Activated CD4-positive, alpha-beta T cell treated with anti-CD3 and anti-CD28 coated beads for 36 hours (primary cell): ENCODE results near the gene S100P. TPM values are rescaled to one million over a fixed set of nuclear protein-coding genes. Genes with fewer than 3 reads are reported as not detected.
"Not testable (repeated sequence)": the region's sequence is repeated elsewhere in the genome, so short reads cannot be mapped to it uniquely, and the experiment has no call there.

Source experiments
- ATAC-seq: fragments of 200-7000 bp; cut with Tn5 transposase; one replicate; pipeline ENCODE4 v1.10.0; 2021; ENCODE audit warnings: mild to moderate bottlenecking, moderate library complexity
- CTCF ChIA-PET: fragments of 350-600 bp; sonication (Branson Sonifier 250); formaldehyde crosslinking; loops from one replicate; lab custom pipeline; 2021; ENCODE audit warnings: antibody characterized with exemption; lab: Charles Lee
- POLR2A ChIA-PET: fragments of 350-600 bp; sonication (Branson Sonifier 250); formaldehyde crosslinking; loops from one replicate; lab custom pipeline; 2021; ENCODE audit warnings: antibody characterized with exemption, inconsistent platforms; lab: Charles Lee
- DNase-seq: peaks from one replicate; pipeline ENCODE4 v3.0.0-alpha.2; 2020
- H3K27ac Mint-ChIP-seq: one replicate; pipeline ENCODE4 v1.8.0; 2021; ENCODE audit warnings: mixed read lengths
- H3K27me3 Mint-ChIP-seq: one replicate; pipeline ENCODE4 v1.8.0; 2021; ENCODE audit warnings: mixed read lengths
- H3K36me3 Mint-ChIP-seq: one replicate; pipeline ENCODE4 v1.8.0; 2021; ENCODE audit warnings: low read depth, mixed read lengths
- H3K4me1 Mint-ChIP-seq: one replicate; pipeline ENCODE4 v1.8.0; 2021; ENCODE audit warnings: mixed read lengths
- H3K4me3 Mint-ChIP-seq: one replicate; pipeline ENCODE4 v1.8.0; 2021; ENCODE audit warnings: mild to moderate bottlenecking, moderate library complexity, mixed read lengths
- H3K9me3 Mint-ChIP-seq: one replicate; pipeline ENCODE4 v1.8.0; 2021; ENCODE audit warnings: low read depth, mixed read lengths
- intact Hi-C, 2 experiments: fragments of 100-400 bp; cut with DNase I in 1 of 2; cut with micrococcal nuclease in 1 of 2; formaldehyde crosslinking; loops; one replicate each; pipeline versions ENCODE4 v1.14.2 to v1.15.1; 2022 to 2024; cut with DNase I, micrococcal nuclease
- total RNA-seq, 2 experiments: library from RNA; stranded (reverse); gene quantifications; one replicate each; pipeline ENCODE4 v1.2.3, GENCODE V29; 2021

Gene S100P
- total RNA-seq, 2 experiments from 2014 or later, result 1.9 to 2.1 TPM

GRCh38 chr4:6723851-6724250 lies 30.2 kb downstream of the S100P start:
- intact Hi-C loops, result no loop called here
- H3K9me3 Mint-ChIP-seq, result no peaks in the 10 kb centered on the region
- H3K4me1 Mint-ChIP-seq, result peaks cover 19% of the 10 kb centered on the region
- H3K27me3 Mint-ChIP-seq, result no peaks in the 10 kb centered on the region
- no peak overlapping the region for H3K4me3 Mint-ChIP-seq
- ATAC-seq, result no peak
- no peak for DNase-seq
- H3K36me3 Mint-ChIP-seq, result peaks cover 3% of the 10 kb centered on the region
- no peak overlapping the region for H3K27ac Mint-ChIP-seq
- ChIA-PET POLR2A (no interaction called here), CTCF (interaction anchor here (1.4 kb wide), 1 partner anchor 150 kb away, joined by 8 read pairs; no protein-coding TSS in a partner anchor)

- CTCF ChIA-PET, result no interaction called here
- Mint-ChIP-seq H3K4me1 (peaks cover 13% of the 10 kb centered on the region), H3K27ac (no peak overlapping the region), H3K27me3 (no peaks in the 10 kb centered on the region), H3K9me3 (no peaks in the 10 kb centered on the region), H3K4me3 (no peak overlapping the region), H3K36me3 (no peaks in the 10 kb centered on the region)
- no peak for ATAC-seq
- intact Hi-C loops, result no loop called here
- no peak for DNase-seq
- POLR2A ChIA-PET, result no interaction called here
Measured at GRCh38 chr4:6724421-6725111, 30.9 kb downstream of the S100P start.

- POLR2A ChIA-PET, CTCF ChIA-PET: not testable (repeated sequence)
Measured at GRCh38 chr4:6725427-6725961, 31.8 kb downstream of the S100P start.

GRCh38 chr4:6727081-6727942 lies 33.6 kb downstream of the S100P start:
- Mint-ChIP-seq H3K27me3 (no peaks in the 10 kb centered on the region), H3K4me1 (peaks cover 10% of the 10 kb centered on the region), H3K36me3 (no peaks in the 10 kb centered on the region), H3K4me3 (no peak overlapping the region), H3K9me3 (no peaks in the 10 kb centered on the region), H3K27ac (no peak overlapping the region)
- no peak for DNase-seq
- no peak for ATAC-seq
- intact Hi-C loops, result no loop called here
- POLR2A ChIA-PET, result no interaction called here
- CTCF ChIA-PET, result interaction anchor here (0.6 kb wide), 1 partner anchor 41 kb away, joined by 3 read pairs; no protein-coding TSS in a partner anchor

More at GRCh38 chr4:6725427-6725961, 31.8 kb downstream of the S100P start:
- H3K4me1 Mint-ChIP-seq, H3K27ac Mint-ChIP-seq, H3K4me3 Mint-ChIP-seq, H3K36me3 Mint-ChIP-seq, intact Hi-C loops, DNase-seq, H3K27me3 Mint-ChIP-seq, H3K9me3 Mint-ChIP-seq, ATAC-seq: not testable (repeated sequence)

GRCh38 chr4:6727943-6728250 lies 34.2 kb downstream of the S100P start:
- intact Hi-C loops, result no loop called here
- no peak for DNase-seq
- Mint-ChIP-seq H3K36me3 (no peaks in the 10 kb centered on the region), H3K4me1 (peaks cover 10% of the 10 kb centered on the region), H3K4me3 (no peak overlapping the region), H3K27me3 (no peaks in the 10 kb centered on the region), H3K27ac (no peak overlapping the region), H3K9me3 (no peaks in the 10 kb centered on the region)
- no peak for ATAC-seq
- CTCF ChIA-PET, result no interaction called here
- POLR2A ChIA-PET, result no interaction called here

GRCh38 chr4:6728320-6729029 lies 34.8 kb downstream of the S100P start:
- Mint-ChIP-seq H3K9me3 (no peaks in the 10 kb centered on the region), H3K4me1 (peaks cover 10% of the 10 kb centered on the region), H3K4me3 (no peak overlapping the region), H3K27me3 (no peaks in the 10 kb centered on the region), H3K36me3 (no peaks in the 10 kb centered on the region), H3K27ac (no peak overlapping the region)
- ChIA-PET CTCF (no interaction called here), POLR2A (no interaction called here)
- DNase-seq (no peak), ATAC-seq (no peak)
- intact Hi-C loops, result no loop called here

GRCh38 chr4:6730603-6731317 lies 37.1 kb downstream of the S100P start:
- Mint-ChIP-seq H3K4me1 (peaks cover 10% of the 10 kb centered on the region), H3K9me3 (no peaks in the 10 kb centered on the region), H3K36me3 (no peaks in the 10 kb centered on the region), H3K4me3 (no peak overlapping the region), H3K27ac (no peak overlapping the region), H3K27me3 (no peaks in the 10 kb centered on the region)
- DNase-seq (no peak), ATAC-seq (no peak)
- intact Hi-C loops, result no loop called here
- POLR2A ChIA-PET, result no interaction called here
- CTCF ChIA-PET, result interaction anchor here (1.1 kb wide), 1 partner anchor 313 kb away, joined by 4 read pairs; no protein-coding TSS in a partner anchor

GRCh38 chr4:6731318-6731675 lies 37.6 kb downstream of the S100P start:
- H3K4me3 Mint-ChIP-seq, result no peak overlapping the region
- ChIA-PET POLR2A (no interaction called here), CTCF (no interaction called here)
- H3K36me3 Mint-ChIP-seq, result no peaks in the 10 kb centered on the region
- H3K27me3 Mint-ChIP-seq, result no peaks in the 10 kb centered on the region
- intact Hi-C loops, result no loop called here
- ATAC-seq (no peak), DNase-seq (no peak)
- H3K27ac Mint-ChIP-seq, result no peak overlapping the region
- H3K4me1 Mint-ChIP-seq, result peaks cover 10% of the 10 kb centered on the region
- no peaks in the 10 kb centered on the region for H3K9me3 Mint-ChIP-seq

GRCh38 chr4:6731780-6732179 lies 38.1 kb downstream of the S100P start:
- H3K4me1 Mint-ChIP-seq, result peaks cover 10% of the 10 kb centered on the region
- DNase-seq, result no peak
- H3K4me3 Mint-ChIP-seq, result no peak overlapping the region
- no peaks in the 10 kb centered on the region for H3K9me3 Mint-ChIP-seq
- no peak for ATAC-seq
- H3K36me3 Mint-ChIP-seq, result no peaks in the 10 kb centered on the region
- CTCF ChIA-PET, result no interaction called here
- no peak overlapping the region for H3K27ac Mint-ChIP-seq
- intact Hi-C loops, result no loop called here
- no peaks in the 10 kb centered on the region for H3K27me3 Mint-ChIP-seq
- POLR2A ChIA-PET, result no interaction called here

- peaks cover 9% of the 10 kb centered on the region for H3K4me1 Mint-ChIP-seq
- no peak overlapping the region for H3K4me3 Mint-ChIP-seq
- no peak overlapping the region for H3K27ac Mint-ChIP-seq
- intact Hi-C loops, result no loop called here
- DNase-seq (no peak), ATAC-seq (no peak)
- no peaks in the 10 kb centered on the region for H3K27me3 Mint-ChIP-seq
- H3K9me3 Mint-ChIP-seq, result no peaks in the 10 kb centered on the region
- no peaks in the 10 kb centered on the region for H3K36me3 Mint-ChIP-seq
- ChIA-PET CTCF (interaction anchor here (0.7 kb wide), 1 partner anchor 87 kb away, joined by 3 read pairs; no protein-coding TSS in a partner anchor), POLR2A (no interaction called here)
Measured at GRCh38 chr4:6732441-6733357, 39.0 kb downstream of the S100P start.
